Ramos (cell line): ENCODE data around the gene CTNNA2.

Source experiments
- in situ Hi-C: fragments of 300-500 bp; cut with MboI; formaldehyde crosslinking; loops from one replicate; pipeline ENCODE4 v1.14.3; 2022; ENCODE audit warnings: low sequenced_read_pairs; ENCODE audit not compliant: unreplicated experiment

Gene CTNNA2

DNA sequence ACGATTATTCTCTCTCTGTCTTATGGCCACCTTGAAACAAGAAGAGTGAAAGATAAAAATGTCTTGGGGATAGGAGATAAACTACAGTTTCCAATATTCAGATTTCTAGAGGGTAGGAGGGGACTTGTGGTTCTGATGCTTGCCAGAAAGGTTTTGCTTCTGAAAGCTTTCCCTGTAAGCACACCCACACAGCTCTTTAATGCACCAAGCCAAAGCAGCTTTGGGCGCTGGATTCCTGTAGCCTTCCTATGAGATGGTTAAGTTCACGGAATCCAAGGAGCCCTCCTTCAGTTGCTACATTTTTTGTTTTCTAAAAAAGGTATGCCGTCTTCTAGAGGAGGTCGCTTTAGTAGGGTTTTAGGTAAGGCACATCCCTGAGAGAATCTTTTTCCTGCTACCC lies 786.8 kb downstream of the CTNNA2 start:
- in situ Hi-C loops: no loop called here

DNA sequence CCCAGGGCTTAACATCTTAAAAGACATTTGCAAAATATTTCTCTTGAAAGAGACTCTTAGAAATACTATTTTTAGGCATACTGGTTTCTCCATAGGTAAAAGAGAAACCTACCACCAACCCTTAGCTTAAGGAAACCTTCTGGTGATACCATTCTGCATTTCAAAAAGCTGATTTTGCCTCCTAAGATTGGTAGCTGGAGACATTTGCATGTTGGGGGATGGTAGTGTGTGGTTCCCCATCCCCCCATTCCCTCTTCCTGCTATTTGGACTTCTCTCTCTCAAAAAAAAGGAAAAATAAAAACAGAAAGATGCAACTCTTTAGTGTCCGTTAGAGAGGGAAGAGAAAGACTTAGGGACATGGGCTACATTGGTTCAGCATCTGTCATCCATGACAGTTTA lies 787.5 kb downstream of the CTNNA2 start:
- in situ Hi-C loops: no loop called here

DNA sequence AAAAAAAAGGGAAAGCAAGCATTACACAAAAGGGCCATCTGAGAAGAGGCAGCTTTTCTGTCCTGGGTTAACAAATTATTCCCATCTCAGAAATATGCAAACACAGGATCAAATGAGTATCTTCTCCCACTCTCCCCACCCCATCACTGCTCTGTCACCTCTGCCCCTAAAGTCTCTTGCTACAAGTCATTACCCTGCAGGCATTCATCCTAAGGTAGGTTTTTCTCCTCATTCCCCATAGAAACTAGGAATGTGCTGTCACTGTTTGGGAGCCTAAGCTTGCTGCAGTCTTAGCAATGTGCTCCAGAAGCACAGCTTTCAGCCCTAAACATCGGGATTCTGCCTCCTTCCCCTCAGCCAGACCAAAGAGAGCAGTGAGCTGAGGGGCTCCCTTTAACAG lies 788.1 kb downstream of the CTNNA2 start:
- in situ Hi-C loops: no loop called here

DNA sequence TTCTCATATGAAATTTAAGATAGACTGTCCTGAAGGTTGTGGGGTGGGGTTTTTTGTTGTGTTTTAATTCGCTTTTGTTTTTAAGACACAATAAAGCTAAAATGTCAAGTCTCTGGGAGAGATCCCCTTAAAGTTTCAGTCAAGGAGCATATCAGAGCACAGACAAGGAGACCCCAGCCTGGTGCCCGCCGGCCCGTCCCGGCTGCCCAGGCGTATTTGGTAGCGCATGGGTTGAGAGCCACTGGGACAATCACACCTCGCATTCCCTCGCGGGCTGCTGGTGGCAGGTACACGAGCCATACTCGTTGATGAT lies 789.1 kb downstream of the CTNNA2 start:
- in situ Hi-C loops: no loop called here

DNA sequence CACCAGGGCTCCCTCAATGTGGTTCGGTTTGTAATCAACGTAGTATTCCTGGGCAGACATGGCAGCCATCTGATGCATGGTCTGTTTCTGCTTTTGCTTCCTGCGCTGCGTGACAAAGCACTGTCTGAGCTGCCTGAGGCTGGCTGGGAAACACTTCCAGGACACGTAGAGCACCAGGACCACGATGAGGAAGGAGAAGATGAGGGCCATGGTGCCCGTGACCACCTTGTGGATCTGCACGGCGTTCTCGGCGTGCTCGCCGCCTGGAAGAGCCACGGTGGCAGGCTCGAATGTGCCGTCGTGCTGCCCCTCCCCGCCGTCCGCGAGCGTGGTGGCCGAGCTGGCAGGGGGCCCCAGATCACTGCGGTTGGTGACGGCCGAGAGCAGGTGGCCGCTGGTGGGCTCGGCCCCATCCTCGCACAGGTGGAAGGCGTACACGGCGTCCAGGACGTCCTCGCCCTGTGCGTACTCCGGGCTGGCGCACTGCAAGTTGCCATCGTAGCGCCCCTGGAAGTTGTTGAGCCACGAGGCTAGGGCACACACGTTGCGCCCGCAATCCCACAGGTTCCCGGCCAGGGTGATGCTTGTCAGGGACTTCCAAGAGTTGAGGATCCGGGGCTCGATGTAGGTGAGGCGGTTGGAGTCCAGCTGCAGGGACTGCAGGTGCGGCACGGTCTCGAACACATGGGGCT lies 789.6 kb downstream of the CTNNA2 start:
- in situ Hi-C loops: no loop called here

DNA sequence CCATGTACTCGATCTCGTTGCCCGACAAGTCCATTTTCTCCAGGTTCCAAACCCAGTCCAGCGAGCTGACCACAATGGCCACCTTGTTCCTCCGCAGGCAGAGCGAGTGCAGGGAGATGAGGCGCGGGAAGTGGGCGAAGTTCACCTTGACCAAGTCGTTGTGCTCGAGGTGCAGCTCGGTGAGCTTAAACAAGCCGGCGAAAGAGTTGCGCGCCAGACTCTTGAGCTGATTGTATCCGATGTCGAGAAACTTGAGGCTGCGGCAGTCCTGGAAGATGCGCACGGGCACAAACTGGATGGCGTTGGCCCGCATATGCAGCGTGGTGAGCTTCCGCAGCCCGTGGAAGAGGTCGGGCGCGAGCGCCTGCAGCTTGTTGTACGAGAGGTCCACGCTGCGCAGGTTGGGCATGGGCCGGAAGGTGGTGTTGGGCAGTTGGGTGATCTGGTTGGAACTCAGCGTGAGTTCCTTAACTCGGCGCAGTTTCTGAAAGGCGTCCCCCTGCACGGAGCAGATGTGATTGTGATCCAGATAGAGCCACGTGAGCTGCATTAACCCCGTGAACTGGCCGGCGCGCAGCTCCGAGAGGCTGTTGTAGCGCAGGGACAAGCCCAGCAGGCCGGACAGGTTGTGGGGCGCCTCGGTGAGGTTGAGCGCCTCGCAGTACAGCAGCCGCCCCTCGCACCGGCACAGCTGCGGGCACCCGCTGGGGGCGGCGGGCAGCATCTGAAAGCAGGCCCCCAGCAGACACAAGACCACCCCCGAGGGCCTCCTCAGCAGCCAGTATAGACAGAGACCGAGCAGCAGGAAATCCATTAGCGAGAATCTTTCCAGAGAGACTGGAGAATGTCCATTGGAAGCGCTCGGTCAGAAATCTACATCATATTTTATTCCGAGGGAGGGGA lies 790.4 kb downstream of the CTNNA2 start:
- in situ Hi-C loops: no loop called here

DNA sequence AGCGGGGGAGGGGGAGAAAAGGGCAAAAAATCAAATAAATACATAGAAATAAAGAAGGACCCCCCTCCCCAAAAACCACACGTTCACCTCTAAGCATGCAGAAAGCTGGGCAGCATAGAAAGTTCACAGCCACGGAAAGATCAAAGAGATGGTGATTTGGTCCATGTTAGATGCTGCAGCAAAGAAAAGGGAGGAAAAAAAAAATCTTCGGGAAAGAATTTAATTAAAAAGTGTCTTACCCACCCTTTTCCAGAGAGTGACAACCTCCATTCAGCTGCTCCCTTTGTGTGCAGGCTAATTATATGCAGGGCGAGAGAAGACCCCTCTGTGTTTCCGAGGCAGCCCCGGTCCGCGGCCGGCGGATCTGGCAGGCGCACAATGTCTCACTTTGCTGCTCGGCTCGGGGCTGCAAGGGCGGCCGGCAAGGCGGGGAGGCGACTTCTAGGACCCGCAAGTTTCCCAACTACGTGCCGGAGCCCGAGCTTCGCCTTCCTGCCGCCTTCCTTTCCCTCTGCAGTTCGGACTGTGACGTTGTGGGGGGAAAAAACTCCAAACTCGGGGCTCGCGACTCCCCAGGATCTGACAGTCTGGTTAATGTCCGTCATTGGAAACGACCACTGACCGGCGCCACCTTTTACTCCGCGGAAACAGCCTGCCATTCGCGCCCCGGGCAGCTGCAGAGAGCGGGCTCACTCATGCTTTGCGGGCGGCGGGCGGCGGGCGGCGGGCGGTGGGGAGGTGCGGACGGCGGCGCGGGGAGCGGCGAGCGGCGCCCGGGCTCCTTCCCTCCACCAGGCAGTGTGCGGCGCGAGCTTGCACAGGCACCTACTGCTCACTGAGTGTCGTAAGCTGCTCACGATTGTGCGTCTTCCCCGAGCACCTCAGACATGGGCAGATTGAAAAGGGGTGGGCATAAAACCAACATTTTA lies 791.3 kb downstream of the CTNNA2 start, which contains the start of gene LRRTM1:
TSS of gene LRRTM1 (minus strand) at position 844 of the 929 bp plus-strand sequence. CDS start 933 bp downstream, outside the sequence.
- in situ Hi-C loops: no loop called here

DNA sequence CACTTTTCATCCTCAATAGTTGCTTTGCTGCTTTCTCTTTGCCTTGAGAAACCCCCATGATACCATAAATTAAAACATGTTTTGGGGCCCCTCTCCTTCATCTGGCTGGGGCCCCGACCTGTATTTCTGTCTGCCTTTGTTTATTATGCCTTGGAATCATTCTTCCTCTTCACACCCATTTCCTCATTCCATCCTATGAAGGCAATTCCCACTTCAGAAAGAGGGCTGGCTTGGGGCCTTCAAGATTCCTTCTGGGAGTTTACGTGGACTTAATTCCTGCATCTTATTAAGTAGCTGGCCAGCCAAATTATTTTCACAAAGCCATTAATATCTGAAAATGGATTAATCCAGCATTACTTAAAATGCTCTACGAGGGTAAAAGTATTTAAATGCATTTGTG lies 798.5 kb downstream of the CTNNA2 start:
- in situ Hi-C loops: no loop called here

DNA sequence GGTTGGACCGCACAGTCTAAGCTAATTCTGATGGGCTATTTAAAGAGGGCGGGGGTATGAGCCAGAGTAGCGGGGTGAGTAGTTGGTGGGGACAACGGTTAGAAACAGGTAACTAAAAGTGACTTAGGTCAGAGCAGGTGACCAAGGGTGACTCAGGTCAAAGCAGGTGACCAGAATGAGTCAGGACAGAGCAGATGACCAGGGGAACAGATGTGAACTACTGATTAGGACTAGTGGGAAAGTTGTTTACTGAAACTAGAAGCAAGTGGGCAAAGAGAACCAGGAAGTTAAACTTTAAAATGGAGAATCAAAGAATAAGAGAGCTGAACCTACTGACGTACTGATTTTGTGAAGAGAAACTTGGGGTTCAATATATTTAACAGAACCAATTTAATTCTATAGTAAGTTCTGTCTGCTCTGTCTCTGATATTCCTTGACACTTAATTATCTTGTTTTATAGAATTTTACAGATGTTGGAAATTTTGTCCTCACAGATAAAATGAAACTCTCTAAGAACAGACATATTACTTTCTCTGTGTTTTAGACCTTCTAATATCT lies 799.5 kb downstream of the CTNNA2 start:
- in situ Hi-C loops: no loop called here

DNA sequence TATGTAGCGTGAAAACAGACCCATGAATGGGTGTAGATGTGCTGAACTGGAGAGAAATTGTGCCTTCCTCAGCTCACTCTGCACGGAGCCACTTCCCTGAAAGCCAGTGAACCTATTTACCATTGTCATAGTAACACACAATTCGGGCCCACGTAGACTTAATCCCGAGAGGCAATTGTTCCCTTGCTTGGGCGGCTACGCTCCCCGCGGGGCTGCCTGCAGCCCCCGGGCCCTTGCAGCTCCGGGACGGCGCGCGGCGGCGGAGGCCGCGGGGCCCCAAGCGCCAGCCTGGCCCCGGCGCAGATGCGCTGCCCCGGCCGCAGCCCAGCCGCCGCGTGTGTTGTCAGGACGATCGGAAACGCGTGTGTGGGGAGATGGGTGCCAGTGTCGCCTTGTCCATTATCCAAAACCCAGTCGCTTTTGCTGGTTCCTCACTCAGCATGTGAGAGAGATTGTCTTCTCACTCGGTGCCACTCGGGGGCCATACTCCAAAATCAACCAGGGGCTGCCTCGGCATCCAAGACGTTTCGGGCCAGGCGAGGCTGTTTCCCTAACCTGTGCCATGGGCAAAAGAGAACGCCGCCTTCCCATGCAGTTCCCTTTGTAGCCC lies 809.6 kb downstream of the CTNNA2 start:
- in situ Hi-C loops: no loop called here

DNA sequence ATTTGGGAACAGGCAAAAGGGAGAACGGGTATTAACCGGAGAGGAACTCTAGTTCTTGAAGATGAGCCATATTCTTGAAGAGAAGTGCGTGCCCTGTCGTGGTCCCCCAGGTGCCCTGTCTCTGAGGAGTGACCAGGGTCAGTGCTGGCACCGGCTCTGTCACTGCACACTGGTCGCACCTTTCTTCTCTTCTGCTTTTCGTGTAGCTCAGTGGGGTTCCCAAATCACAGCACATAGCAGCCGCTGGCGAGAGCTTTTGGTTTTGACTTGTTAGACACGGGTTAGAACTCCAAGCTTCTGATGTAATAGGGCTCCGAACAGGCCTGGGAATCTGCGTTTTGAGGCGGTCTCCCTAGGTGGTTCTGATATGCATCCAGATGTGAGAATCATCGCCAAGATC lies 810.1 kb downstream of the CTNNA2 start:
- in situ Hi-C loops: no loop called here

DNA sequence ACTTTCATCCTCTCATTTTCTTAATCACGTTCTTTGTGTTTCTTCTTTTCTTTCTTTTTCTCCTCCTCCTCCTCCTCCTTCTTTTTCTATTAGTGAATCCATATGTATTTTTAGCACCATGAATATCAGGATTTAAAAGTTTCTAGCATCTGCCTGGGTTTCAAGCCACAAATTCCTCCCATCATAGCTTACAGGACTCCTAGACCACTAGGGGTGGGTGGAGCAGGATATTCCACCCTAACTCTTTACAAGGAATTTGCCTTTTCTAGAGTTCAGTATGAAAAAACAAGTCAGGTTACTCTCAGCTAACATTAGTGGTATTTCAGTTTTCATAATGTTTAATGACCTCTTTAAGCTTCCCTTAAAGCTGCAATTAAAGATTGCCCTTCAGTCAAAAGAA lies 810.8 kb downstream of the CTNNA2 start:
- in situ Hi-C loops: no loop called here

DNA sequence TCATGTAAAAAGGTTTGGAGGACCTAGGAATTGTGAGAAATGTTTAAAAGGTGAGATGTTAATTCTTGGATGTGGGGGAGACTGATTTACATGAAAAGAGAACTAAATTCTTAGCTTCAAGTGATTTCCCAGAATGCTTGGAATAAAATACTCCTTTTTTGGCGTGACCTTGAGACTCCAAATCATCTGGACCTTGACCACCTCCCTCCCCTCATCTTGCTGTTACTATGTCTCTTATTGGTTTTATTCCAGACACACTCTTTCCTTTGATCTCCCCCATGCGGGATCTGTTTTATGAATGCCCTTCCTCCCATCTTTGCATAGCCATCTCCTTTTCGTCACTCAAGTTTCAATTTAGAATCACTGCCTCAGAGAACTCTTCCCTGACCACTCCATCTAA lies 811.7 kb downstream of the CTNNA2 start:
- in situ Hi-C loops: no loop called here

DNA sequence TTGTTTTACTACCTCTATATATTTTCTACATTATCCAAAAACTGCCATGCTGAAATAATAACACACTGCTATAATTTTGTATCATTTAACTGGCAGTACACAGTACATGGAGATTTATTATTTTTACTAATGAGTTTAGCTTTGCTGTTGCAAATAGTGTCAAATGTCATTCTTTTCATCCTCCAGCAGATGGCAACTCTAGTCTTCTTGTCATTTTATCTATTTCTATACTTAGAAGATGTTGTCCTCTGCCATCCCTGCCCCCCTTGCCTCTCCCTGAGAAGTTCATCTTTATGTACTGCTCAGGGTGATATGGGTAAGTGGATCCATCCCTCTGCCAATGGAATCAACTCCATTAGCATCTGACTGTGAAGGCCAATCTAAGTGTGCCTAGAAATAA lies 813.4 kb downstream of the CTNNA2 start:
- in situ Hi-C loops: no loop called here

DNA sequence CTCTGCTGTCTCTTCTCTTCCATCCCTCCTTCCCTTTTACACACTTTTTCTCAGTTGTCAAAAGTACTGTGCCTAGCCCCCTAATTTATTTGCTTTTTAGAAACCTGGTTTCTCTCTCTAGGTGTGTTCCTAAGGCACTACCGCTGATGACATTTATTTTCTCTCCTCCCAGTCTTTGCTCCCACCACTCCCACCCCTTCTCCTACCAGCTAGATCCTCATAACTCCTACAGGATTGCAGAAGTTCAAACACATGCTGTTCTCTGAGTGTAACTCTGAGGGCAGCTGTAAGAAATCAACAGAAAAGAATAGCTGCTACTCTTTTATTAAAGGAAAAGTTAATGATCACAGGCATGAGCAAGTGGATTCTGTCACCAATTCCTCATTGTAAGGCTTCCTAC lies 814.0 kb downstream of the CTNNA2 start:
- in situ Hi-C loops: no loop called here

DNA sequence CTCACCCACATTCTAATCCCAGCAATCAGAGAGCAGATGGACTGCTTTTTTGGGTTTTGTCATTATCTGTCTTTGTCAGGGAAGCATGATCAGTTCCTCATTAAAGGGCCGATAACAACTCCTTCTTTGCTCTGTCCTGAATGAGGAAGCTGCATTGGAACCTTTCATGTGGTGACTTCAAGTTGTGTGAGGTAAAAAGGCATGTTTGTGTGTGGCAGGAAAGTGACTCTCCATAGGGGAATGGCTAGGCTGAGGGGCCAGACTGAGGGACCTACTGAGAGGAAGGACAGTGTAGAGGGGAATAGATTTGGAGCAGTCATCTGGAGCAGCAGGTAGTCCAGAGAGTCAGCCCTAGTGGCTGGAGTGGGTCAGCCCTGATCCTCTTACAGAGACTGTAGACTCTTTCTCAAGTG lies 815.3 kb downstream of the CTNNA2 start:
- in situ Hi-C loops: no loop called here

DNA sequence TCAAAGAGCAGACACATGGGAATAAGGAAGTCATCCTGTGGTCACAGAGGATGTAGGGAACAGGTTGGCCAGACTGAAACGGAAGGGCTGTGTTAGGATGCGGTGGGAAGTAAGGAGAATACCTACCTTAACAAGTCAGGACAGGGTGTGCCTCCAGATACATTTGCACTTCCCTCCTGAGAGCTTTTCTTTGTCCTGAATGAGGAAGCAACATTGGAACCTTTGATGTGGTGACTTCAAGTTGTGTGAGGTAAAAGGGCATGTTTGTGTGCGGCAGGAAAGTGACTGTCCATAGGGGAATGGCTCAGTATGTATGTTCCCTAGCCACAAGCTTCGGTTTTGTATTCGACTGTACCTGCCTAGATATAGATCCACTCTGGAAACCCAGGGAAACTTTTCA lies 816.6 kb downstream of the CTNNA2 start:
- in situ Hi-C loops: no loop called here

DNA sequence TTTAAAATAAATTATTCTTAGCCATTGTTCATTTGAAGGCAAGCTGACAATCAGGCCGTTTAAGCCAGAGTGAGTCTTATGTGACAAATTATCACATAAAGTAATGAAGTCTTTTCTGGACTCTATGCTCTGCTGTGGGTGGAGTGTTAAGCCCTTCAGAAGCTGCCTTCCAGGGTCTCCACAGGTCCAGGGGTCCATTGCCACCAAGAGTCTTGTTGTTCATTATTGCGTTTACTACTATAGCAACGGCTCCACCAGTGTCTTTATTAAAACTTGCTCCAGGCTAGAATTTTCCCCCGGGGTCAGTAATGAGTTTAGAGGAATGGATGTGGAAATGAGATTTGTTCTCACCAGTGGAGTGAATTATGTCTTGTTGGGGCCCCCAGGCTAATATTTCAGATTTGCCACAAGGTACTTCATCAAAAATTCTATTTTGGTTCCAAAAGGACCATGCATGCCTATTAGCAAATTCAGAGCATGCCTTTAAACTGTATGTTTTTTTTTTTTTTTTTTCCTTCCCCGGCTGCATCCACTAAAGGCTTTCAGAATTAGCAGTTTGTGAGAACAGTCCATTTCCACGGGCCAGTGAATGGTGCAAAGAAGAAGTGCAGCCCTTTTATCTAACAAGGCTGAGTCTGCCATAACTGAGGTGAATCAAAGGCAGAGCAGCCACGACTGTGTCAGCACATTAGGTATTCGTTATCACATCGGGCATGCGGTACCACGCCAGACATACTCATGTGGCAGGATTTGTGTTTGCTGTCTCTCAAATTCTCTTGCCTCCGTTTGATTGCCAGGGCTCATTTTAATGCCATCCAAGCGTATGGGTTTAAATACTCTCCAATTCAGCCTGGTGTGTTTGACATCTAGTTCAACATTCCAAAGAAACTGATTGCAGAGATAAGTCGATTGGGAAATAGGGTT lies 817.9 kb downstream of the CTNNA2 start:
- in situ Hi-C loops: no loop called here

DNA sequence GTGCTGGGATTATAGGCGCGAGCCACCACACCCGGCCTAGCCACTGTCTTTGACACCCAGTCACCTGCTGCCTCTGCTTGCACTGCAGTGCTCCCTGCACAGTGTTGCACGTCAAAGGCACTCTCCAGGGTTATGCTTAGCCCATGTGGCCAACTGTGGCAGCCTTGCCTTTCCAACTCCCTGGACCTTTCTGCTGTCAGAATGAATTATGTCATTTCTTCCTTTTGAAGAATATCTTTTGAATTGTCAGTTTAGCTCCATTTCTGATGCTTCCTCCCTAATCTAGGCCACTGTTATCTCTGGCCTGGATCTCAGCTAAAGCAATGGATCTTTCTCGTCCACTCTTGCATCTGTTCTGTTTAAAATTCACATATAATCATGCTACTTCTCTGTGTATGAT lies 821.0 kb downstream of the CTNNA2 start:
- in situ Hi-C loops: no loop called here
